Transverse colon (tissue), 4 donors: ENCODE results near the gene HOXC9. TPM values are rescaled to one million over a fixed set of nuclear protein-coding genes. Genes with fewer than 3 reads are reported as not detected.
A peak's percentile ranks its signal among the peaks of the same experiment; 100 is the strongest.

Experiments
- DNase-seq: peaks from one replicate; pipeline ENCODE4 v3.0.0-alpha.2; 2019
- H3K27ac ChIP-seq, 4 donors: fragments of 200-600 bp; sonication (generic); 2 replicates each; pipeline ENCODE4 v1.5.1; 2016 to 2018; ENCODE audit warnings: inconsistent platforms in 4 of 4
- H3K27me3 ChIP-seq: fragments of 200-600 bp; sonication (generic); 2 replicates; pipeline ENCODE4 v1.5.1; 2017; ENCODE audit warnings: inconsistent platforms
- H3K36me3 ChIP-seq, 4 donors: fragments of 200-600 bp; sonication (generic); 2 replicates each; pipeline ENCODE4 v1.5.1; 2017 to 2019; ENCODE audit warnings: inconsistent platforms in 4 of 4
- H3K4me1 ChIP-seq, 4 donors: fragments of 200-600 bp; sonication (generic); 2 replicates each; pipeline ENCODE4 v1.5.1; 2017 to 2020; ENCODE audit warnings: inconsistent platforms in 4 of 4
- H3K4me3 ChIP-seq, 4 donors: fragments of 200-600 bp; sonication (generic); 1 replicate in 1 of 4; 2 replicates in 3 of 4; pipeline versions ENCODE4 v1.5.1 to v1.6.1; 2017 to 2019; ENCODE audit warnings: inconsistent platforms in 4 of 4
- H3K9me3 ChIP-seq, 2 donors: fragments of 200-600 bp; sonication (generic); 2 replicates each; pipeline ENCODE4 v1.5.1; 2017 to 2019; ENCODE audit warnings: inconsistent platforms in 2 of 2
- CTCF ChIP-seq, 5 experiments: fragments of 200-600 bp in 3 of 5; fragments of 450-650 bp in 2 of 5; sonication (generic) in 3 of 5; IDR thresholded peaks; 1 replicate in 2 of 5; 2 replicates in 3 of 5; pipeline ENCODE4 v1.5.1; 2016 to 2017; ENCODE audit warnings: antibody characterized with exemption in 5 of 5, inconsistent platforms in 3 of 5, mild to moderate bottlenecking in 2 of 5, moderate library complexity in 1 of 5
- EP300 ChIP-seq: sonication (generic); formaldehyde crosslinking; IDR thresholded peaks from one replicate; pipeline ENCODE4 v1.6.1; 2017; ENCODE audit warnings: antibody characterized with exemption, low read depth
- POLR2A ChIP-seq: fragments of 450-650 bp; IDR thresholded peaks from one replicate; pipeline ENCODE4 v1.6.1; 2016; ENCODE audit warnings: antibody characterized with exemption, mild to moderate bottlenecking, moderate library complexity
- POLR2AphosphoS5 ChIP-seq, 3 donors: sonication (generic); formaldehyde crosslinking; IDR thresholded peaks; one replicate each; pipeline ENCODE4 v1.6.1; 2016; ENCODE audit warnings: antibody characterized with exemption in 3 of 3
- WGBS, 2 donors: methylation state at CpG; one replicate each; pipeline ENCODE4 v1.1.5; 2018; ENCODE audit warnings: low coverage in 1 of 2; 5-methylcytosine and 5-hydroxymethylcytosine counted together
- in situ Hi-C, 4 donors: fragments of 200-750 bp; cut with MboI; loops; one replicate each; pipeline versions ENCODE4 v1.15.0 to v1.15.1; 2017; ENCODE audit warnings: low sequenced_read_pairs in 3 of 4, low pct_ligation_motif_present in 1 of 4, low pct_unique_long_range_greater_than_20kb in 1 of 4
- intact Hi-C: fragments of 100-400 bp; cut with DNase I; formaldehyde crosslinking; loops from one replicate; pipeline ENCODE4 v1.15.1; 2023; ENCODE audit warnings: low total_unique reads
- total RNA-seq, 4 donors: library from RNA; depleted of rRNA; stranded (reverse); fragments of >200 nt; gene quantifications; one replicate each; pipeline ENCODE4 v1.1.0, GENCODE V29; 2016

Gene HOXC9
- total RNA-seq, 4 donors from 2014 or later = not detected

GRCh38 chr12:53965281-53966084, 34.5 kb upstream of the HOXC9 start:
- Histone ChIP-seq H3K36me3 (no peaks in the 10 kb centered on the region), H3K27me3 (peaks cover 100% of the 10 kb centered on the region), H3K4me3 (no peak overlapping the region), H3K4me1 (peaks cover 0 to 22% (median 6%) of the 10 kb centered on the region in 4 donors), H3K27ac (peak overlapping the region in 1 of 4 donors; percentile 55), H3K9me3 (no peaks in the 10 kb centered on the region)
- in situ Hi-C loops = no loop called here
- DNase-seq = no peak
- WGBS, 2 donors = 0 to 7% methylated on average over 3 to 18 of the region's 18 CpGs
- intact Hi-C loops = no loop called here
- TF ChIP-seq EP300 = no peak
- TF ChIP-seq POLR2A = no peak
- TF ChIP-seq POLR2AphosphoS5 (IDR thresholded peaks at IDR 0.05) = no peak
- no peak for TF ChIP-seq CTCF (IDR thresholded peaks at IDR 0.05)

- in situ Hi-C loops = no loop called here
- 19 to 20% methylated on average over 13 to 15 of the region's 15 CpGs for WGBS, 2 donors
Measured at GRCh38 chr12:53966085-53966384, 33.9 kb upstream of the HOXC9 start.

GRCh38 chr12:53966385-53967133, 33.4 kb upstream of the HOXC9 start:
- Histone ChIP-seq H3K4me1 (peaks cover 0 to 14% (median 6%) of the 10 kb centered on the region in 4 donors), H3K4me3 (no peak overlapping the region), H3K27ac (peak overlapping the region in 2 of 4 donors; percentile 28 to 55), H3K9me3 (no peaks in the 10 kb centered on the region), H3K27me3 (peaks cover 100% of the 10 kb centered on the region), H3K36me3 (no peaks in the 10 kb centered on the region)
- intact Hi-C loops = no loop called here
- in situ Hi-C loops = no loop called here
- no peak for DNase-seq
- 11 to 28% methylated on average over 16 to 36 of the region's 36 CpGs for WGBS, 2 donors
- TF ChIP-seq POLR2A = no peak
- TF ChIP-seq POLR2AphosphoS5 (IDR thresholded peaks at IDR 0.05) = no peak
- no peak for TF ChIP-seq EP300
- no peak for TF ChIP-seq CTCF (IDR thresholded peaks at IDR 0.05)

More at GRCh38 chr12:53966085-53966384, 33.9 kb upstream of the HOXC9 start:
- Histone ChIP-seq H3K36me3 (no peaks in the 10 kb centered on the region), H3K27me3 (peaks cover 100% of the 10 kb centered on the region), H3K4me3 (no peak overlapping the region), H3K4me1 (peaks cover 0 to 18% (median 6%) of the 10 kb centered on the region in 4 donors), H3K9me3 (no peaks in the 10 kb centered on the region), H3K27ac (peak overlapping the region in 2 of 4 donors; percentile 28 to 55)
- intact Hi-C loops = no loop called here
- TF ChIP-seq POLR2AphosphoS5 (IDR thresholded peaks at IDR 0.05) (no peak), EP300 (no peak), POLR2A (no peak), CTCF (IDR thresholded peaks at IDR 0.05) (no peak)
- DNase-seq = no peak

GRCh38 chr12:53967421-53967925, 32.5 kb upstream of the HOXC9 start:
- H3K27me3 ChIP-seq = peaks cover 100% of the 10 kb centered on the region
- DNase-seq = no peak
- H3K36me3 ChIP-seq = no peaks in the 10 kb centered on the region
- in situ Hi-C loops = no loop called here
- H3K27ac ChIP-seq = peak overlapping the region in 1 of 4 donors; percentile 55
- intact Hi-C loops = no loop called here
- H3K4me1 ChIP-seq = peaks cover 0 to 14% (median 6%) of the 10 kb centered on the region in 4 donors
- H3K9me3 ChIP-seq = no peaks in the 10 kb centered on the region
- TF ChIP-seq EP300 (no peak), POLR2AphosphoS5 (IDR thresholded peaks at IDR 0.05) (no peak), CTCF (IDR thresholded peaks at IDR 0.05) (no peak), POLR2A (no peak)
- 18% methylated on average over 5 of the region's 5 CpGs; no CpG with 5 or more reads in 1 of the 2 donors for WGBS, 2 donors
- H3K4me3 ChIP-seq = no peak overlapping the region
